Adrenal gland (tissue), 12 donors: Measurements from ENCODE around the gene AMPD3. TPM values are rescaled to one million over a fixed set of nuclear protein-coding genes. Genes with fewer than 3 reads are reported as not detected.

Experiments
- DNase-seq, 7 donors: peaks; one replicate each; pipeline ENCODE4 v3.0.0-alpha.2; 2019 to 2020
- H3K27ac ChIP-seq, 5 donors: fragments of 200-600 bp; sonication (generic) in 4 of 5; 1 replicate in 3 of 5; 2 replicates in 2 of 5; pipeline versions ENCODE4 v1.5.1 to v1.8.0; 2016 to 2020; ENCODE audit warnings: mild to moderate bottlenecking in 1 of 5
- H3K27me3 ChIP-seq: fragments of 200-600 bp; 2 replicates; pipeline ENCODE4 v1.8.0; 2021
- H3K36me3 ChIP-seq, 2 donors: fragments of 200-600 bp; replicated peaks in 1 of 2; 1 replicate in 1 of 2; 2 replicates in 1 of 2; pipeline versions ENCODE4 v1.5.1 to v1.8.0; 2018 to 2022
- H3K4me1 ChIP-seq, 2 donors: fragments of 200-600 bp; replicated peaks in 1 of 2; 1 replicate in 1 of 2; 2 replicates in 1 of 2; pipeline versions ENCODE4 v1.5.1 to v1.8.0; 2018 to 2021
- H3K4me3 ChIP-seq, 4 donors: fragments of 200-600 bp; sonication (generic) in 3 of 4; one replicate each; pipeline ENCODE4 v1.5.1; 2016 to 2018
- H3K9me3 ChIP-seq, 3 donors: fragments of 200-600 bp; sonication (generic) in 1 of 3; replicated peaks in 1 of 3; 1 replicate in 2 of 3; 2 replicates in 1 of 3; pipeline versions ENCODE4 v1.5.1 to v1.8.0; 2016 to 2021
- POLR2A ChIP-seq, 2 donors: fragments of 450-650 bp; IDR thresholded peaks; one replicate each; pipeline ENCODE4 v1.6.1; 2017; ENCODE audit warnings: antibody characterized with exemption in 2 of 2, mild to moderate bottlenecking in 2 of 2, moderate library complexity in 1 of 2
- WGBS, 4 donors: extraction: QIAGEN DNeasy Blood & Tissue Kit in 2 of 4; methylation state at CpG; one replicate each; pipeline versions ENCODE4 v1.1.5 to v1.1.7; 2013 to 2017; 5-methylcytosine and 5-hydroxymethylcytosine counted together
- intact Hi-C, 2 donors: fragments of 100-400 bp; cut with DNase I; formaldehyde crosslinking; loops; one replicate each; pipeline versions ENCODE4 v1.14.1 to v1.15.0; 2022 to 2023
- microRNA counts, 2 donors: library from miRNA; unstranded; fragments of <30 nt; microRNA quantifications; one replicate each; lab custom pipeline; 2016
- polyA plus RNA-seq, 3 donors: library from polyadenylated mRNA; stranded (reverse); fragments of 200-250 nt in 2 of 3; fragments of 350-450 nt in 1 of 3; fragmentation: Illumina TruSeq in 1 of 3; extraction: RNeasy Lipid Tissue Mini Kit (QIAGEN cat#74804) in 1 of 3; gene quantifications; one replicate each; pipeline ENCODE4 v1.2.3, GENCODE V29; 2013 to 2014
- total RNA-seq, 9 donors: library from RNA; depleted of rRNA in 4 of 9; stranded (reverse); fragments of >200 nt in 4 of 9; fragments of 120-200 nt in 1 of 9; fragmentation: NEBNext Ultra II Directional in 1 of 9; extraction: Animal tissue kit (Norgen Biotek cat#: 25700) in 1 of 9; gene quantifications; one replicate each; pipeline versions ENCODE4 v1.1.0 to v1.2.4, GENCODE V29; 2013 to 2023
- TF ChIP-seq, protein P1 (sequence below), 6 experiments: fragments of 450-650 bp in 4 of 6; fragments of 200-600 bp in 2 of 6; sonication (generic) in 1 of 6; IDR thresholded peaks; 1 replicate in 5 of 6; 2 replicates in 1 of 6; pipeline versions ENCODE4 v1.5.1 to v1.8.0; 2016 to 2021; ENCODE audit warnings: antibody characterized with exemption in 6 of 6, mild to moderate bottlenecking in 2 of 6, moderate library complexity in 1 of 6
- donor health status: healthy with polysubstance abuse.
- donor health status: Bipolar disorder and iron deficiency.
- donor health status: DM: yes; HTN: yes; CAD: no.
- donor health status: DM: no; HTN: no; CAD: no.
- donor health status: DM: no; HTN: no; CAD: no.
- donor health status: DM: yes; HTN: yes; CAD: no.

Gene AMPD3
- total and polyA plus RNA-seq, 12 donors = 16.5 to 64.1 (median 42.9) TPM

DNA sequence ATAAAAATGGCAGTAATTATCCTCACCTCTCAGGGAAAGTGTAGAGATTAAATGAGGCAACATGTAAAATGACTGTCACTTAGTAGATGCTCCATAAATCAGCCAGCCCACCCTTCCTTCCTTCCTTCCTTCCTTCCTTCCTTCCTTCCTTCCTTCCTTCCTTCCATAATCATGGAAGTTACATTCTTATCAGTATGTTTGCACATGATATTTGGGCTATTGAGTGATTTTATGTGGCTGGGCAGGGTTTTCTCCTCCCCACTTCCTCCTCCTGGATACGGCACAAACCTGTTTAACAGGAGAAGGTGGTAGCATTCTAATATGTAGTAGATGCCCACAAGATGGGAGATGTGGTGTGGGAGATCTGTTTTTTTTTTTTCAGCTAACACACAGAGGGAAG is 101.5 kb downstream of the AMPD3 start:
- no peak for DNase-seq
- WGBS, 4 donors = 75 to 92% (median 82%) methylated on average over 1 of the region's 1 CpG
- no peaks in the 10 kb centered on the region for H3K9me3 ChIP-seq
- H3K4me3 ChIP-seq = no peak overlapping the region
- peaks cover 0 to 6% of the 10 kb centered on the region in 2 donors for H3K4me1 ChIP-seq
- peaks cover 0 to 20% of the 10 kb centered on the region in 2 donors for H3K36me3 ChIP-seq
- no peaks in the 10 kb centered on the region for H3K27me3 ChIP-seq
- no peak overlapping the region for H3K27ac ChIP-seq
- TF ChIP-seq, protein P1, sequence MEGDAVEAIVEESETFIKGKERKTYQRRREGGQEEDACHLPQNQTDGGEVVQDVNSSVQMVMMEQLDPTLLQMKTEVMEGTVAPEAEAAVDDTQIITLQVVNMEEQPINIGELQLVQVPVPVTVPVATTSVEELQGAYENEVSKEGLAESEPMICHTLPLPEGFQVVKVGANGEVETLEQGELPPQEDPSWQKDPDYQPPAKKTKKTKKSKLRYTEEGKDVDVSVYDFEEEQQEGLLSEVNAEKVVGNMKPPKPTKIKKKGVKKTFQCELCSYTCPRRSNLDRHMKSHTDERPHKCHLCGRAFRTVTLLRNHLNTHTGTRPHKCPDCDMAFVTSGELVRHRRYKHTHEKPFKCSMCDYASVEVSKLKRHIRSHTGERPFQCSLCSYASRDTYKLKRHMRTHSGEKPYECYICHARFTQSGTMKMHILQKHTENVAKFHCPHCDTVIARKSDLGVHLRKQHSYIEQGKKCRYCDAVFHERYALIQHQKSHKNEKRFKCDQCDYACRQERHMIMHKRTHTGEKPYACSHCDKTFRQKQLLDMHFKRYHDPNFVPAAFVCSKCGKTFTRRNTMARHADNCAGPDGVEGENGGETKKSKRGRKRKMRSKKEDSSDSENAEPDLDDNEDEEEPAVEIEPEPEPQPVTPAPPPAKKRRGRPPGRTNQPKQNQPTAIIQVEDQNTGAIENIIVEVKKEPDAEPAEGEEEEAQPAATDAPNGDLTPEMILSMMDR (IDR thresholded peaks at IDR 0.05) = no peak
- no peak for TF ChIP-seq POLR2A (IDR thresholded peaks at IDR 0.05)
- intact Hi-C loops = no loop called here

MicroRNAs within 50 kb of the gene (microRNA counts, 767-probe panel; counts per million panel counts)
- 0 counts per million in 2 donors for microRNA hsa-miR-4485 (lab: Ali Mortazavi, UCI)

Other genes with a start within 250 kb of the AMPD3 start
- gene SBF2, start 161.0 kb upstream of the AMPD3 start, total RNA-seq = 10 to 100 TPM; 32.1 to 66.7 (median 42.8) TPM
- gene SBF2, start 161.0 kb upstream of the AMPD3 start, polyA plus RNA-seq = 10 to 100 TPM; 12.5 to 23.5 (median 15.9) TPM
- gene ADM, start 150.2 kb upstream of the AMPD3 start, total RNA-seq = 10 to 100 TPM in 7 of 9 donors, 1 to 10 TPM in 2; 3.6 to 55.7 (median 15.4) TPM
- gene ADM, start 150.2 kb upstream of the AMPD3 start, polyA plus RNA-seq = 10 to 100 TPM in 2 of 3 donors, 1 to 10 TPM in 1; 6.9 to 27.6 (median 26.3) TPM
- gene RNF141, start 85.9 kb downstream of the AMPD3 start, total RNA-seq = 100 to 1,000 TPM in 1 of 9 donors, 10 to 100 TPM in 8; 42.8 to 109 (median 56.4) TPM
- 10 to 100 TPM; 10.3 to 63.5 (median 16.2) TPM for gene RNF141, start 85.9 kb downstream of the AMPD3 start, polyA plus RNA-seq
- gene LYVE1, start 113.4 kb downstream of the AMPD3 start, total RNA-seq = 100 to 1,000 TPM in 8 of 9 donors, 10 to 100 TPM in 1; 86.0 to 530 (median 275) TPM
- 100 to 1,000 TPM in 1 of 3 donors, 10 to 100 TPM in 2; 29.1 to 398 (median 57.8) TPM for gene LYVE1, start 113.4 kb downstream of the AMPD3 start, polyA plus RNA-seq
- gene IRAG1, start 238.5 kb downstream of the AMPD3 start, total RNA-seq = 10 to 100 TPM in 7 of 9 donors, 1 to 10 TPM in 2; 8.1 to 33.9 (median 16.8) TPM
- 10 to 100 TPM in 1 of 3 donors, 1 to 10 TPM in 2; 5.6 to 21.5 (median 7.1) TPM for gene IRAG1, start 238.5 kb downstream of the AMPD3 start, polyA plus RNA-seq